ENCODE data around the gene SMIM43. TPM values are rescaled to one million over a fixed set of nuclear protein-coding genes. Genes with fewer than 3 reads are reported as not detected.

SMIM43 gene
- total RNA-seq, 4 donors from 2014 or later: not detected

DNA sequence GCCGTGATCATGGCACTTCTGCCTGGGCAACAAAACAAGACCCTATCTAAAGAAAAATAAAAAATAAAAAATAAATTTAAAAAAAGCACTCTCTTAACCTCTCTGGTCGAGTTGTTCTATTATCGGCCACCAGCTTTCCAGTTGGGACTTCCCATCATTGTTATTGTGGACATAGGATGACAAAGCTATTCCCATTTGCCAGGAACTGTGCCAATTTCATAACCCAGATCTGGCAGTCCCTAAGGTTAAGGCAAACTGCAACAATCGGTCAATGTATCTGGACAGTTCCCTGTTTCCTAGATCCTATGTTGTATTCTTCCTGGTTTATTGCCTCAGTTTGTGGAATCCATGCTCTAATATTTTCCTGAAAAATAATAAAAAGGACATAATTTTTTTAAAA lies 50.4 kb downstream of the SMIM43 start:
- no peak for DNase-seq (ENCODE audit: low spot score in 2 of 2)
- H3K27me3 ChIP-seq: no peaks in the 10 kb centered on the region
- TF ChIP-seq, protein P1, sequence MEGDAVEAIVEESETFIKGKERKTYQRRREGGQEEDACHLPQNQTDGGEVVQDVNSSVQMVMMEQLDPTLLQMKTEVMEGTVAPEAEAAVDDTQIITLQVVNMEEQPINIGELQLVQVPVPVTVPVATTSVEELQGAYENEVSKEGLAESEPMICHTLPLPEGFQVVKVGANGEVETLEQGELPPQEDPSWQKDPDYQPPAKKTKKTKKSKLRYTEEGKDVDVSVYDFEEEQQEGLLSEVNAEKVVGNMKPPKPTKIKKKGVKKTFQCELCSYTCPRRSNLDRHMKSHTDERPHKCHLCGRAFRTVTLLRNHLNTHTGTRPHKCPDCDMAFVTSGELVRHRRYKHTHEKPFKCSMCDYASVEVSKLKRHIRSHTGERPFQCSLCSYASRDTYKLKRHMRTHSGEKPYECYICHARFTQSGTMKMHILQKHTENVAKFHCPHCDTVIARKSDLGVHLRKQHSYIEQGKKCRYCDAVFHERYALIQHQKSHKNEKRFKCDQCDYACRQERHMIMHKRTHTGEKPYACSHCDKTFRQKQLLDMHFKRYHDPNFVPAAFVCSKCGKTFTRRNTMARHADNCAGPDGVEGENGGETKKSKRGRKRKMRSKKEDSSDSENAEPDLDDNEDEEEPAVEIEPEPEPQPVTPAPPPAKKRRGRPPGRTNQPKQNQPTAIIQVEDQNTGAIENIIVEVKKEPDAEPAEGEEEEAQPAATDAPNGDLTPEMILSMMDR (IDR thresholded peaks at IDR 0.05): no peak
- TF ChIP-seq POLR2A (IDR thresholded peaks at IDR 0.05) (no peak), POLR2AphosphoS5 (IDR thresholded peaks at IDR 0.05) (no peak), EP300 (IDR thresholded peaks at IDR 0.05) (no peak)
- H3K4me3 ChIP-seq: no peak overlapping the region
- H3K9me3 ChIP-seq: no peaks in the 10 kb centered on the region
- peaks cover 6% of the 10 kb centered on the region for H3K4me1 ChIP-seq
- no peaks in the 10 kb centered on the region for H3K36me3 ChIP-seq
- 83% methylated on average over 4 of the region's 4 CpGs for WGBS
- H3K27ac ChIP-seq: no peak overlapping the region

DNA sequence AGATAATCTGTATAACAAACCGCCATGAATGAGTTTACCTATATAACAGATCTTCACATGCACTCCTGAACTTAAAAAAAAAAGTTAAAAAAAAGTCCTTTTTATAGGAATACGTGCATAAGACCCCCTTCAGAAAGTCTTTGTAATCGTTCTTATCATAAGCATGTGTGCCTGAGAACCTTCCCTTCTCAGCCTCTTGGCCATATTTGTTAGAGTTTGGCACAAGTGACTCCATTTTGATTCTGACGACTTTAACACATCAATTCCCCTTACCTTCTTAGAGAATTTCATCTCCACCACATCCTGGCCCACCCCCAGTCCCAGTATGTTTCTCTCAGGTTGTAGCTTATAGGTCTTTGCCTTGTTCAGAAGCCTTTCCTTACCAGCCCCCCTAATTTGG lies 52.2 kb downstream of the SMIM43 start:
- no peak for TF ChIP-seq POLR2AphosphoS5 (IDR thresholded peaks at IDR 0.05)
- TF ChIP-seq EP300 (IDR thresholded peaks at IDR 0.05): no peak
- TF ChIP-seq POLR2A (IDR thresholded peaks at IDR 0.05): no peak
- TF ChIP-seq, protein P1 (IDR thresholded peaks at IDR 0.05): no peak
- Histone ChIP-seq H3K27me3 (no peaks in the 10 kb centered on the region), H3K36me3 (no peaks in the 10 kb centered on the region), H3K4me1 (peaks cover 6% of the 10 kb centered on the region), H3K27ac (no peak overlapping the region), H3K9me3 (no peaks in the 10 kb centered on the region), H3K4me3 (no peak overlapping the region)
- no peak for DNase-seq (ENCODE audit: low spot score in 2 of 2)
- 92% methylated on average over 4 of the region's 4 CpGs for WGBS

DNA sequence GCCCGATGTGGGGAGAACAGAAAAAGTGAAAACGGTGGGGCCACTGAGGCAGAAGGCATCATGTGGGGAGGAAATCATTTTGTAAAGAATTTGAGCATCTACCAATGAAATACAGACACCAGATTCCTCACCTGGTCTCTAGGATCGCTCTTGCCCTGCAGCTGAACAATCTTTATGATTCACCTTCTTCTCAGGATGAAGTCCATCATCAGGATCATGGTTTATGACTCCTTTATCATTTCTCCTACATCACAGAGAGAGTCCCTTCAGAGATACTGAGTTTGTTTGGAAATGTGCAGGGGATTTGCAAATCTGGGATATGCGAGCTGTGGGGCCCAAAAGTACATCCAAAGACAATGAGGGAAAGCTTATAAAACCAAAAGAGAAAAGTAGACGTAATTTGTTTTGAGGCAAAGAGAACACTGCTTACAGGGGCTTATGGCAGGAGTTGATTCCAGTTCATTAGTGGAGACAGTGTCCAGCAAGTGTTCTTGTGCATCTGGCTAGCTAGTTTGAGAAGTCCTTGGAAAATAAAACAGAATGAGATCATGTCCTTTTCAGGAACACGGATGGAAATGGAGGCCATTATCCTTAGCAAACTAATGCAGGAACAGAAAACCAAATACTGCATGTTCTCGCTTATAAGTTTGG lies 52.8 kb downstream of the SMIM43 start:
- peak overlapping the region; percentile 6 for H3K4me3 ChIP-seq
- TF ChIP-seq POLR2A (IDR thresholded peaks at IDR 0.05) (no peak), POLR2AphosphoS5 (IDR thresholded peaks at IDR 0.05) (no peak), EP300 (IDR thresholded peaks at IDR 0.05) (no peak)
- TF ChIP-seq, protein P1 (IDR thresholded peaks at IDR 0.05): no peak
- 59% methylated on average over 7 of the region's 7 CpGs for WGBS
- no peak for DNase-seq (ENCODE audit: low spot score in 2 of 2)
- no peaks in the 10 kb centered on the region for H3K27me3 ChIP-seq
- no peaks in the 10 kb centered on the region for H3K36me3 ChIP-seq
- no peaks in the 10 kb centered on the region for H3K9me3 ChIP-seq
- peaks cover 6% of the 10 kb centered on the region for H3K4me1 ChIP-seq
- H3K27ac ChIP-seq: no peak overlapping the region

DNA sequence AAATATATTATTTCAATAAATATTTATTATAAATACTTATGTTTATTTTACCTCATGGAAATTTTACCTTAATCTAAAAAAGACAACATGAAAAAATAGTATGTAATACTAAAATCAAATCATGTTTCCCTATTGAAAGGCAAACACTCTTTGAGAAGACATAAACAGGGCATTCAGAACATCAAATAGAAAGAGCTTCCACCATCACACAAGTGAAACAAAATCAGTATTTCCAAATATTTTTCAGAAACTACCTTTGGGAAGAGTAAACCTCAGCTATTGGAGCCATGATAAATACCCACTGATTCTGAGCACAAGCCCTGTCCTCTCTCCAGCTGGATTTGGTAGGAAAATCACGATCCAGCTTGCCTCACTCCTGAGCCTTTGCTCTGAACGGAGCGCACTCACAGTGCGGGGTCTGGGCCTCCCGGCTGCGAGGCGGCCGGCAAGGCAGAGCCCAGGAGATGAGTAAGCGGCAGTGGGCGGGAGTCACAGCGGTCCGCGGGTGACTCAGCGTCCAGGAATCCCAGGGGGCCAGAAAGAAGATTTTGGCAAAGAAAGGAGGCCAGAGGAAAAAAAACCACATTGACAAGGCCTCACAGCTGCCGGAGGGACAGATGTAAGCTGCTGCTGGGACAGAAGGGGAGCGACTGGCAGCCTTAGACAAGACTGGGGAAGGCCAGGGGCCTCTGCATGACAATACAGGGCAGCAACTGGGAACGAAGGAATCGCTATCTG lies 53.5 kb downstream of the SMIM43 start:
- H3K9me3 ChIP-seq: no peaks in the 10 kb centered on the region
- H3K4me1 ChIP-seq: peaks cover 6% of the 10 kb centered on the region
- peak overlapping the region; percentile 6 for H3K4me3 ChIP-seq
- H3K27ac ChIP-seq: peak overlapping the region; percentile 52
- DNase-seq (ENCODE audit: low spot score in 2 of 2): peak; percentile 88 to 91
- no peaks in the 10 kb centered on the region for H3K36me3 ChIP-seq
- WGBS: 6% methylated on average over 18 of the region's 18 CpGs
- TF ChIP-seq POLR2AphosphoS5 (IDR thresholded peaks at IDR 0.05) (peak in 1 of 3 donors; percentile 79), EP300 (IDR thresholded peaks at IDR 0.05) (no peak), POLR2A (IDR thresholded peaks at IDR 0.05) (no peak)
- TF ChIP-seq, protein P1 (IDR thresholded peaks at IDR 0.05): no peak
- no peaks in the 10 kb centered on the region for H3K27me3 ChIP-seq

DNA sequence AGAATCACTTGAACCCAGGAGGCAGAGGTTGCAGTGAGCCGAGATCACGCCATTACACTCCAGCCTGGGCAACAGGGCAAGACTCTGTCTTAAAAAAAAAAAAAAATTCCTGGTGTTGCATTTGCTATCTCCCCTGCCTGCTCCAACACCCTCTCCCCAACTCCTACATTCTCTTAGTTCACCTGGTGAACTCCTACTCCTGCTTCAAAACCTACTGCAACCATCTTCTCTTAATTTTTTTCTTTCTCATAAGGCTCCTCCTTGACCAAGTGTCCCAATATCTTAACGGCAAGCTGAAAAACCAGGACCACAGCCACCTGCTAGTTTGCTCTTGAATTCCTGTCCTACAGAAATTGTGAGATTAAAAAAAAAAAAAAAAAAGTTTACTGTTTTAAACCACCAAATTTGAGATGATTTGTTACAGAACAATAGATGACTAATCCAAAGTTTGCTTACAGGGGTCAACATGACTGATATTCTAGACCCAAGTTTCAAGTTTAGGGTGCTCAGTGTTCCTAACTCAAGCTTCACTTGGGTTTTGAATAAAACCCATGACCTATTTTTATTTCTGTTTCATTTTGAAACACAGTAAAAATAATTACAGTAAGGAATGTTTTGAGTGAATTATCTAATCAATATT lies 55.1 kb downstream of the SMIM43 start:
- H3K4me1 ChIP-seq: peaks cover 6% of the 10 kb centered on the region
- H3K4me3 ChIP-seq: no peak overlapping the region
- H3K36me3 ChIP-seq: no peaks in the 10 kb centered on the region
- no peaks in the 10 kb centered on the region for H3K9me3 ChIP-seq
- no peaks in the 10 kb centered on the region for H3K27me3 ChIP-seq
- TF ChIP-seq POLR2AphosphoS5 (IDR thresholded peaks at IDR 0.05): no peak
- TF ChIP-seq EP300 (IDR thresholded peaks at IDR 0.05): no peak
- TF ChIP-seq, protein P1 (IDR thresholded peaks at IDR 0.05): no peak
- TF ChIP-seq POLR2A (IDR thresholded peaks at IDR 0.05): no peak
- DNase-seq (ENCODE audit: low spot score in 2 of 2): no peak
- WGBS: 96% methylated on average over 3 of the region's 3 CpGs
- H3K27ac ChIP-seq: no peak overlapping the region

Data from suprapubic skin (tissue), 4 donors.